ENCODE results near the gene LIPT2.

Gene LIPT2

GRCh38 chr11:74494916-74495315 is 1.4 kb upstream of the LIPT2 start:
- DNase-seq: no peak

DNA sequence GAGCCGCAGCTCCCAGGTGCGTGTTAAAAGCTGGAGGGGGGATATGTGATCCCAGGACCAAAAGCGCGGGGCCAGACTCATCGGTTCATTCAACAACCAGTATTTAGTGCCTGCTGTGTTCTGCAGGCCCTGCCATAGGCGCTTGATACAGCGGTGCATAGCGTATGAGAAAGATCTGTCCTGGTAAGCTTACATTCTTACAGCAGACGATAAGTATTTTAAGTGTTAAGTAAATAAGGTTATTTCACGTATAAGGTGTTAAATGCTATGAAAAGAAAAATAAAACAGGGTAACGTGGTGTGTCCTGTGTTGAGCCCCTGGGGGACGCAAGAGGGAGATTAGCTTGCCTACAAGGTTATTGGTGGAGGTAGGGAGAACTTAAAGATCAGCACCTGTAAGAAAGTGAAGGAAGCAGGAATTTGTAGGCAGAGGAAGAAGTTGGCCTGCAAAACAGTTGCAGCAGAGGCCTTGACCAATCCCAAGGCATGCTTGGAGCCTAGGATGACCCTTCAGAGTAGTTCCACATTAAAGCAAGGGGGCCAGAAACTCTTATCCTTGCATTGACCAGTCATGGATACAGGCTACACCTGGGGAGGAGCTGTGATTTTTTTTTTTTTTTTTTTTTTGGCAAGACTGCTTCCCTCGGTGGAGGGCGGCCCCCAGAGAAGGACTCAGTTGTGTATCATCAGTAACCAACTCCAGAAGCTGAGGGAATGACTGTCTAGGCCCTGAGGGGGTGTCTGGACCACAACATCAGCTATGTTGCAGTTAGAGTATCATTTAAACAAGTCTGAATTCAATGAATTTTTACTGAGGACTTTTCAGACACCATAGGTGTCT is 487 bp upstream of the LIPT2 start:
- no peak for DNase-seq

DNA sequence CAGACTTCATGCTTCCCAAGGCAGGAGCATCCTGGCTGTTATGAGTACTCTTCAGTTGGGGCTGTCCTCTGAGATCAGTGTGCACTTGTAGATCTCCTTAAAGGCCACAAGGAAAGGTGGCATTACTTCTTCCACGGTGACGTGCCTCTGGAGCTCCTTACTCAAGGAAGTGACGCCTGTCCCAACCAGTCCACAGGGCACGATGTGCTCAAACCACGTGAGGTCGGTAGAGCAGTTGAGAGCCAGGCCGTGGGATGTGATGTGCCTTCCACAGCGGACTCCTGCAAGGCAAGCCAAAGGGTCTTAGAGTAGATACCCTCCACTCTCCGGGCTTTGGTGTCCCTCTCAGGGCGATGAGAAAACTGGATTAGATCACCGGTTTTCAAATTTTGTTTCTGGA is 1.4 kb downstream of the LIPT2 start:
- DNase-seq: no peak

GRCh38 chr11:74490941-74491340 is 2.6 kb downstream of the LIPT2 start:
- DNase-seq: no peak

- DNase-seq: no peak
Observed at GRCh38 chr11:74487875-74488274, 5.6 kb downstream of the LIPT2 start.

- no peak for DNase-seq
Observed at GRCh38 chr11:74485868-74486267, 7.7 kb downstream of the LIPT2 start.

DNA sequence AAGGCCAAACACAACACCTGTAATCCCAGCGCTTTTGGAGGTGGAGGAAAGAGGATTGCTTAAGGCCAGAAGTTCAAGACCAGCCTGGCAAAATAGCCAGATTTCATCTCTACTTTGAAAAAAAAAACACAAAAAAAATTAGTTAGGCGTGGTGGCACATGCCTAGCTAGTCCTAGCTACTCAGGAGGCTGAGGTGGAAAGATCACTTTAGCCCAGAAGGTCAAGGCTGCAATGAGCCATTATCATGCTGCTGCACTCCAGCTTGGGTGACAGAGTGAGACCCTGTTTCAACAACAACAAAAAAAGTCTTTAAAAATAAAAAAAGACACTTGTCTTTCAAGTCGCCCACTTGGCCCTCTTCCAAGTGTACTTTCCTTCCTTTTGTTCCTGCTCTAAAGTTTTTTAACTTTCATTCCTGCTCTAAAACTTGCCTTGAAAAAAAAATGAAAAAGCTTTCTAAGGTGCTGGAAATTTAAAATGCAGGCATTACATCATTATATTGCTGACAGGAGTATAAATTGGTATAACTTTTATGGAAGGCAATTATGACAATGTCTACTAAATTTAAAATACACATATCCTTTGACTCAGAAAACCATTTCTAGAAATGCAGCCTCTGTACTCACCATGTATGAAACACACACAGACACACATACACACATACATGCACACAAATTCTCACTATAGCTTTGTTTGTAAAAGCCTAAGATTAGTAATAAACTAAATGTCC is 12.7 kb downstream of the LIPT2 start:
- DNase-seq: no peak

- DNase-seq: no peak
Observed at GRCh38 chr11:74479732-74480123, 13.8 kb downstream of the LIPT2 start.

DNA sequence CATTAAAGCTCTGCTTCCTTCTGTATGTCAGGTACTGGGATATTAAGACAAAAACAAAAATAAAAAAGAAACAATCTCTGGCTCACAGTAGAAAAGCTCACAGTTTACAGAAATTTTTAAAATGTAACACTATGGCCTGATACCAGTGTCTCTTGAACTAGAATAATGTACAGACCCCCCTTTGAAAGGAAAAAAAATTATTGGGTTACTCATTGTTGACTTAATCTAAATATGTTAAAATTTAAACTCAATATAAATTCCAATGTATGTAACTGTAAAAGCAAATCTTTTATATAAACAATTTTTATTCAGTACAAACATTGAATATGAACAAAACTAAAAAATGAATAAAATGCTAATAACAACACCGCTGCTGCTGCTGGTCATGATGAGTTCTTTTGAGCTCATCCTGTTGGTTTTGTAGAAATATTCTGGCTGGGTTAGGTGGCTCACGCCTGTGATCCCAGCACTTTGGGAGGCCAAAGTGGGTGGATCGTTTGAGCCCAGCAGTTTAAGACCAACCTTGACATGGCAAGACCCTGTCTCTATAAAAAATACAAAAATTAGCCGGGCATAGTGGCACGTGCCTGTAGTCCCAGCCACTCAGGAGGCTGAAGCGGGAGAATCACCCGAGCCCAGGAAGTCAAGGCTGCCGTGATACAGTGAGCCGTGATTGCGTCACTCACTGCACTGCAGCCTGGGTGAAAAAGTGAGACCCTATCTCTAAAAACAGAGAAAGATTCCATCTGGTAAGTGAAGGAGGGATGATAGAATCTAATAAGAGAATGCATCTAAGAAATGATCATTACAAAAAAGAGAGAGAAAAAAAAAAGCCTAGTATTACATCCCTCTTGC is 14.4 kb downstream of the LIPT2 start:
- DNase-seq: no peak

DNA sequence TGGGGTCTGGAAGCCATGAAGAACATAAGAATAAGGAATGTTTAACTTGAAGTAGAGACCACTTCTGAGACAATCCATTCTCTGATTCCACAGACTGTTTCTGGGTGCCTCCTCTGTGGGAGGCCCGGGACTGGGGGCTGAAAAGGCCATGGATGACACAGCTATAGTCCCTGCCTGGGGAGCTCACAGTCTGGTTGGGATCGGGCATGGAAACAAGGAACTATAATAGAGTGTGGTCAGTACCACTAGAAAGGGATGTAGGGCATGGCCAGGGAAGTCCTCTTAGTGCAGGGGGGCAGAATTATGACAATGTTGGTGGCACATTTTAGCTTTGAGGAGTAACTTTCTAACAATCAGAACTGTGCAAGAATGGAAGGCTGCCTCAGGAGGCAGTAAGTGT is 17.0 kb downstream of the LIPT2 start:
- DNase-seq: no peak

- no peak for DNase-seq
Observed at GRCh38 chr11:74474316-74474715, 19.2 kb downstream of the LIPT2 start.

DNA sequence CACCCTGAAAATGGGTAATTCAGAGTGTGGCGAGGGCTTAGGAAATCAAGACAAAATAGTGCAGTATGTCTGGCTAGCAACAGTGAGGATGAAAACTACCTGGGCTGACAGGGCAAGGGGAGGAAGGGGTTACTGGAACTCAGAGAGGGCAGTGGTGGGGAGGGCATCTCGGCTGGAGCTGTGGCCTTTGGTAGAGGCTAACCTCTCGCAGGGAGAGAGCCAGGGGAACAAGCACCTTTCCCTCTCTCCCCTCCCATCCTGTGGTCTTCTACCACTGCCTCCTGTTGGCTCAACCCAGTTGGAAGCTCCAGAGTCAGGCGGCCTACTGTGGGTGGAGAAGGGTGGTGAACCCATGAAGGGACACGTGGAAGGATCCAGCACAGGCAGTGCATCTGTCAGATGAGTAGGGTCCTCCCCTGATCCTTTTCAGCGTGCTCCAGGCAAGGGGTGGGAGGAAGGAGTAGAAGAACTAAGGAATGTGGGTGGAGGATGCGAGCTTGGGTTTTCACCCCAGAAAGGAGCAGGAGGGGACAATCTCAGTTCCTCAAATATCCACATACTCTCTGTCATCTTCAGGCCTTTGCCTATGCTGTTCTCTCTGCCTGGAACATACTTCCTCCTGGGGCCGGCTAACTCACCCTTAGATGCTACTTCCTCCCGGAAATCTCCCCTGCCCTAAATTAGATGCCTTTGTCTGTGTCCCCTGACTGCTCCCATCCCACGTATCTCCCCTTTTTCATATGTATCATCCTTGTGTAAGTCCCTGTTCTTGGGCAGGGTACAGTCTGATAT is 19.9 kb downstream of the LIPT2 start:
- no peak for DNase-seq

GRCh38 chr11:74471668-74472429 is 21.7 kb downstream of the LIPT2 start:
- no peak for DNase-seq

DNA sequence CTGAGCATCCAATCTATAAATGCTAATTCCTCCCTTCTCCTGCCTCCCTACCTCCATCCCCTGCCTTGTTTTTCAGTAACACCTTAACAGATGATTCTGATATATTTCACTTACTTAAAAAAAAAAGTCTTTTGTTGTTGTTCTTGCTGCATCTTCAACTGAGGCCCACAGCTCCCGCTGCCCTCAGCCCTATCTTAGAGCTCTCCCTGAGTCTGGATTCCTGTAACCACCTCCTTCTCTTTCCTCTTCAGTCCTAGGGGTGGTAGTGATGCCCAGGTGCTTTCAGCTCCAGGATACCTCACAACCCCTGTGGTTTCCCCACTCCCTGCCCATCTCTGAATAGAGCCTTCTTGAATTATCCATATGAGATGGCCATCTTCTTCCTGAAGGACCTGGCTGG is 22.5 kb downstream of the LIPT2 start:
- no peak for DNase-seq

DNA sequence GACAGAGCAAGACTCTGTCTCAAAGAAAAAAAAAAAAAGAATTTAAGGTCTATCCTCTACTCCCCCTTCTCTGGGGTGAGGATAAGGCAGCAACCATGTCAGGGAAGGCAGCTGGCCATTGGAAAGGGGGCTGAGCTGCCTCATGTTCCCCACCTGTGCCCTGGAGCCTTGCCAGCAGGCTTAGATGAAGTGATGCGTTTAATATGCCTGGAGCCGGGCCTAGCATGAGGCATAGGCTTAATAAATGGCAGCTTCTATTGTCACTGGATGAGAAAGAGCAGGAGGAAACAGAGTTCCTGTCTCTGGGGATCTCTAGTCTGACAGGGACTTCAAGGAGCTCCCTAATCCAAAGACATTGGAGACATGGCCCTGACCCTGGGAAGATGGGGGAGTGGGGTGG is 23.0 kb downstream of the LIPT2 start:
- DNase-seq: peak; percentile 14

DNA sequence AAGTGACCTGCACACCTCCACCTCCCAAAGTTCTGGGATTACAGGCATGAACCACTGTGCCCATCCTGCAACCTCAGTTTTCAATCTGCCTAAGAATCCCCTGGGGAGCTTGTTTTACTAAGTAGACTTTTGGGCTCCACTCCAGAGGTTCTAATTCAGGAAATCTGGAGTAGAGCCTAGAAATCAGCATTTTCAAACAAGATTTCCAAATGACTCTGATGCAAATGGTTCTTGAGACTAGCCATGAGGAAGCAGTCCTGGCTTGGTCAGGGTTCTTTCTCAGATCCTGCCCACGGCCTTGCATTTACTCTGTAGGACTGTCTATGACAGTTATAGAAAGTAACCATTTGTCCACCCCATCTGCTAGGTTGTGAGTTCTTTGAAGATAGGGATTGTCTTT is 24.6 kb downstream of the LIPT2 start:
- no peak for DNase-seq

DNA sequence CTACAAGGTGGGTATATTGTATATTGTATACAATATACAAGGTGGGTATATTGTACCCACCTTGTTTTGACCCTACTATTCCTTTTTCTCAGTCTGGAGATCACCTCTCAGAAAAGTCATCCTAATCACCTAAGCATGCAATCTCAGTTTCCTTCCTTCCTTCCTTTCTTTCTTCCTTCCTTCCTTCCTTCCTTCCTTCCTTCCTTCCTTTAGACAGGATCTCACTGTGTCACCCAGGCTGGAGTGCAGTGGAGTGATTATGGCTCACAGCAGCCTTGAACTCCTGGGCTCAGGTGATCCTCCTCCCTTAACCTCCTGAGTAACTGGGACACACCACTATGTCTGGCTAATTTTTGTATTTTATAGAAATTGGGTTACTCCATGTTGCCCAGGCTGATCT is 25.0 kb downstream of the LIPT2 start:
- DNase-seq: no peak

GRCh38 chr11:74468058-74468457 is 25.5 kb downstream of the LIPT2 start:
- no peak for DNase-seq

DNA sequence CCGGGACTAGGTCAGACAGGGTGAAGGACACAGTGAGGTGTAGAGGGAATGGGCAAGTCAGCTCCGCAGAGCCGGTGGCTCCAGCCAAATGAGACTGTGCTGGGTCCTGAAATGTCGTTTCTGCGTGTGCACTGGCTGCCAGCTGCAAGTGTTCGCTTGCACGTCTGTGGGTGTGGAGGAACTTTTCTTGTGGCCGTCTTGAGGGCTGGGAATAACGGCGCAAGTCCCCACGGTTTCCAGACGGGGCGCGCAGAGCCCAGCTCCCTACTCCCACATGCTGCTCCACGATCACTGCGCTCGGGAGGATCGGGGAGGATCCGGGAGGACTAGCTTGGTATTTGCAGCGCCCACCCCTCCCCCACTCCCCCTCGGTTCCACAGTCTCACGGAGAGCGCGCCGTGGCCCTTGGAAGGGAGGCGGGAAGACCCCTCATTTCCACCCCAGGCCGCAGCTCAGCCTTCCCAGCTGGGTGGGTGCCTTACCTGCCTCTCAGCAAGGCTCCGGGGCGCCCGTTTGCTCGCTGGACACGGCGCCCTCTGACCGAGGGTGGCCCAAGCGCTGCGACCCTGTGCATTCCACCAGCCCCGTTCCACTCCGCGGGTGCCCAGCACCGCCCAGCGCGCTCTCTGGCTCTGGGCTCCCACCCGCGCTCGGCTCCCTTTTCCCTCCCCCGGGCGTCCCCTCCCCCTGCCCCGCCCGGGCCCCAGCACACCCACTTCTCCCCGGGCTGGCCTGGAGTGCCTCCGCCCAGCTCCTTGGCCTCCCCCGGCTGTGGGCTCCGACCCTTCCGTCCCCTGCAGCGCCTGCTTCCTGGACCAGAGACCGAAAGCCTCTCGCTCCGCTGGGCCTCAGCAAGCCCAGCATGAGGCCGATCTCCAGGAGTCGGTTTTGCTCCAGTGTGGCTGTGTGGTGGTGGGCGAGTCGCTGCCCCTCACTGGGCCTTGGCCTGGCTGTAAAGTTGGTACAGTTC is 26.3 kb downstream of the LIPT2 start, which contains the start of gene KCNE3:
KCNE3 (minus strand) TSS at position 634 of the 970 bp plus-strand sequence. CDS start 9,986 bp downstream, outside the sequence.
- no peak for DNase-seq

DNA sequence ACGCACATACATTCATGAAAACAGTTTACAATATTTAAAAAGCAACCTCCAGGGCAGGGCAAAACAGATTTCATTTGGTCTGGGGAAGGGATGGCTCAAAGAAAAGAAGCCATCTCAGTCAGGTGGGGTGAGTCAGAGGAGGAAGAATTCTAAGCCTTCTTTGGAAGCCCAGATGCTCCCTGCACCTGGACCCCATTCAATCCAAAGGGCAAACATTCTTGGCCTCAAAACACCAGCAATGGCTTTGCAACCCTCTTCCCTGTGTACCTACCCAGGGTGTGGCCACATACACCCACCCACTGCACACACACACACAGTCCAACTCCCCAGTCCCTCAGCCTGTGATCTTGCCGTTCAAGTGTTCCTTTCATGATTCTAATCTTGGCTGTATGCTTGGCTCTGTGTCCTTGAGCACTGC is 28.2 kb downstream of the LIPT2 start:
- no peak for DNase-seq
